ENCODE measurements around the gene CES2. TPM values are rescaled to one million over a fixed set of nuclear protein-coding genes. Genes with fewer than 3 reads are reported as not detected.
A peak's percentile ranks its signal among the peaks of the same experiment; 100 is the strongest.

Gene CES2
- polyA plus RNA-seq, 1 experiment, result 33.3 TPM

DNA sequence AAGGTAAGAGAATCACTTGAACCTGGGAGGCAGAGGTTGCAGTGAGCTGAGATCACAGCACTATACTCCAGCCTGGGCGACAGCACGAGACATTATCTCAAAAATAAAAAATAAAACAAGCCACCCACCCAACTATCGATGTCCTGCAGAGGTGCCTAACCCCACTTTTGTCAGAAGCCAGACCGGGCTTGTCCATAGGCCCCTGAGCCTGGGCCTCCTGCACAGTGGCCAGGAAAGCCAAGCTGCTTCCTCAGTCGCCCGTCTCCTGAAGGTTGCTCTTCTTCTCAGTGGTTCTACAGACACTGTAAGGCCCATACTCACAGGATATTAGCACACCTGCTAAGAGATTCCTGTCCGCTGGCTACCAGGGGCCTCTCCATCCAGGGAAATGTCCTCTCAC is 11.2 kb downstream of the CES2 start:
- Histone ChIP-seq H3K36me3 (ENCODE audit: control insufficient read depth, insufficient read depth, low read length) (peaks cover 12% of the 10 kb centered on the region), H3K27me3 (ENCODE audit: control insufficient read depth, insufficient read depth, low read length) (peaks cover 7% of the 10 kb centered on the region), H3K4me3 (ENCODE audit: low read depth, low read length) (no peak overlapping the region)
- no peak for DNase-seq (ENCODE audit: low read depth)
- TF ChIP-seq, protein P1, sequence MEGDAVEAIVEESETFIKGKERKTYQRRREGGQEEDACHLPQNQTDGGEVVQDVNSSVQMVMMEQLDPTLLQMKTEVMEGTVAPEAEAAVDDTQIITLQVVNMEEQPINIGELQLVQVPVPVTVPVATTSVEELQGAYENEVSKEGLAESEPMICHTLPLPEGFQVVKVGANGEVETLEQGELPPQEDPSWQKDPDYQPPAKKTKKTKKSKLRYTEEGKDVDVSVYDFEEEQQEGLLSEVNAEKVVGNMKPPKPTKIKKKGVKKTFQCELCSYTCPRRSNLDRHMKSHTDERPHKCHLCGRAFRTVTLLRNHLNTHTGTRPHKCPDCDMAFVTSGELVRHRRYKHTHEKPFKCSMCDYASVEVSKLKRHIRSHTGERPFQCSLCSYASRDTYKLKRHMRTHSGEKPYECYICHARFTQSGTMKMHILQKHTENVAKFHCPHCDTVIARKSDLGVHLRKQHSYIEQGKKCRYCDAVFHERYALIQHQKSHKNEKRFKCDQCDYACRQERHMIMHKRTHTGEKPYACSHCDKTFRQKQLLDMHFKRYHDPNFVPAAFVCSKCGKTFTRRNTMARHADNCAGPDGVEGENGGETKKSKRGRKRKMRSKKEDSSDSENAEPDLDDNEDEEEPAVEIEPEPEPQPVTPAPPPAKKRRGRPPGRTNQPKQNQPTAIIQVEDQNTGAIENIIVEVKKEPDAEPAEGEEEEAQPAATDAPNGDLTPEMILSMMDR (IDR thresholded peaks at IDR 0.05; ENCODE audit: insufficient read depth, low read depth, low read length), result no peak
- CTCF ChIA-PET, result interaction anchor here (1.0 to 3.3 kb wide), 6 partner anchors 14 to 209 kb away, joined by 3 to 26 read pairs (median 4); partner anchors contain the start of gene CES3
- POLR2A ChIA-PET, result no interaction called here

DNA sequence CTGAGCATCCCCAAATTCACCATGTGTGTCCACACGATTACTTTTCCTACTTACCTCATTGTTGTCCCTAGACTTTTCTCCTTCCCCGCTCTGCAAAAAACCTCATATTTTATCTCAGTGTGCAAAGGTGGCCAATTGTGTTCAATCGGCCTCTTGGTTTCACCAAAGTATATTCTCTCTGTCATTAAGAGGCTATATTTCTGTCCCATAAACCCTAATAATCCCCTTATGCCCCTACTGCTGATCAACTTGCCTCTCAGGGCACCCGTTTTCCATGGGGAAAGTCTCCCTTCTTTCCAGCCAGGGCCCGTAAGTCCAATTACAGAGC is 11.6 kb downstream of the CES2 start:
- no peak overlapping the region for H3K4me3 ChIP-seq (ENCODE audit: low read depth, low read length)
- peaks cover 9% of the 10 kb centered on the region for H3K36me3 ChIP-seq (ENCODE audit: control insufficient read depth, insufficient read depth, low read length)
- peaks cover 7% of the 10 kb centered on the region for H3K27me3 ChIP-seq (ENCODE audit: control insufficient read depth, insufficient read depth, low read length)
- DNase-seq (ENCODE audit: low read depth), result no peak
- ChIA-PET CTCF (interaction anchor here (0.9 to 1.8 kb wide), 6 partner anchors 9 to 208 kb away, joined by 3 to 10 read pairs (median 4); partner anchors contain the start of gene CES3), POLR2A (interaction anchor here (0.6 kb wide), 1 partner anchor 1581 kb away, joined by 4 read pairs; no protein-coding TSS in a partner anchor)
- TF ChIP-seq, protein P1 (IDR thresholded peaks at IDR 0.05; ENCODE audit: insufficient read depth, low read depth, low read length), result no peak

DNA sequence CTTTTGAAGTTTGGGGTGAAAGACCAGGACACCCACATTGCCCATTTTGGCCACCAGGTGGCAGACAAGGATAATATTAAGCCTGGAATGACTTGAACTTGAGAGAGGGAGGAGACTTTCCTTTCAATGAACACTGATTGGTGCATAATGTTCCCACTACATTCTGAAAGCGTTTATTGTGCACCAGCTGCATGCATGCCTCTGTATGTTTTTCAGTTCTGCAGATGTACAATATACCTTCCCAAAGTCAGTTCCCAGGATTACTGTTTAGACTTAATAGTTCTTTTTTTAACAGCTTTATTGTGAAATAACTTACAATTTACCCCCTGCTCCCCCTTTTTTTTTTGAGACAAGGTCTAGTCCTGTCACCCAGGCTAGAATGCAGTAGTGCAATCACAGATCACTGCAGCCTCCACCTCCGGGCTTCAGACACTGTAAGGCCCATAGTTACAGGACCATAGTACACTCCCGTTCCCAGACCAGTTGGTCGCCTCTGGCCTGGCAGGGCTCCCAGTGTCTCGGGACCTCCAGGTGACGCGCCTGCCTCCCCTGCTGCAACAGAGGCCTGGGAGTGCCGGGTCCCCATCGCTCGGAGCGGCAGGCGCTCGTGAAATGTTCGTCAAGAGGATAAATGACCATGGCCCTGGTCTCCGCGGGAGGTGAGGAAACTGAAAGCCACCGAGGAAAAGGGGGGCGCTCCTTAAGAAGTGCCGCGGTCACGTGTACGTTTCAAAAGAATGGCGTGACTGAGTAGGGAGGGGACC is 12.2 kb downstream of the CES2 start:
- DNase-seq (ENCODE audit: low read depth), result peak; percentile 52
- peaks cover 7% of the 10 kb centered on the region for H3K27me3 ChIP-seq (ENCODE audit: control insufficient read depth, insufficient read depth, low read length)
- peak overlapping the region; percentile 44 for H3K4me3 ChIP-seq (ENCODE audit: low read depth, low read length)
- ChIA-PET POLR2A (interaction anchor here (0.6 kb wide), 1 partner anchor 1580 kb away, joined by 4 read pairs; no protein-coding TSS in a partner anchor), CTCF (interaction anchor here (0.6 to 1.8 kb wide), 8 partner anchors 10 to 208 kb away, joined by 3 to 10 read pairs (median 4); partner anchors contain the start of gene CES3)
- peaks cover 6% of the 10 kb centered on the region for H3K36me3 ChIP-seq (ENCODE audit: control insufficient read depth, insufficient read depth, low read length)
- TF ChIP-seq, protein P1 (IDR thresholded peaks at IDR 0.05; ENCODE audit: insufficient read depth, low read depth, low read length), result peak; percentile 84

DNA sequence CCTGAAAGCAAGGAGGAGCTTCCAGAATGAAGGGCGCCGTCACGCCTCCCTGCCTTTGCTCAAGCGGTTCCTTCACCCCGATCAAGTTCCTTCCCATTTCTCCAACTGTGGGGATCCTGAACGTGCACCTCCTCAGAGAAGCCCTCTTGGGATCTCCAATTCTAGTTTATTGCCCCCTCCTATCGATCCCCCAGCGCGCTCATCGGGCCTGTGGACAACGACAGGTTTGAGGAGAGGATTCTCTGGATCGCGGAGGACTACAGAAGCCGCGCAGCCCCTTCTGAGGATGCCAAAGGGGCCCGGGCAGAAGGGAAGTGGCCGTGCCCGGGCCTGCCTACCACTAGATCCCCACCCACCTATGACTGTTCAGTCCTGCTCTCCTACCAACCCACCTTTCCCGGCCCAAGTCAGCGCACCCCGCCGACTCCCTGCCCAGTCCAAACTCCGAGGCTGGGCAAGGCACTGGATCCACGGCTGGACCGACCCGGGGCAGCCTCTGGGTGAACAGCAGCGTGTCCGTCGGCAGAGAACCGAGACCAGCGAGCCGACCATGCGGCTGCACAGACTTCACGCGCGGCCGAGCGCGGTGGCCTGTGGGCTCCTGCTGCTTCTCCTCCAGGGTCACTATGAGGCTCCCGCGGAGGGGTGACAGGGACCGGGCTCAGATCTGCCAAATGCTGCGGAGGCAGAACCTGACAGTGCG is 13.0 kb downstream of the CES2 start:
- TF ChIP-seq, protein P1 (IDR thresholded peaks at IDR 0.05; ENCODE audit: insufficient read depth, low read depth, low read length), result no peak
- peak overlapping the region; percentile 44 for H3K4me3 ChIP-seq (ENCODE audit: low read depth, low read length)
- DNase-seq (ENCODE audit: low read depth), result no peak
- H3K36me3 ChIP-seq (ENCODE audit: control insufficient read depth, insufficient read depth, low read length), result no peaks in the 10 kb centered on the region; the same call in 1 of the 2 replicates
- ChIA-PET POLR2A (no interaction called here), CTCF (interaction anchor here (0.9 to 1.8 kb wide), 6 partner anchors 10 to 207 kb away, joined by 3 to 10 read pairs (median 4); no protein-coding TSS in a partner anchor)
- peaks cover 7% of the 10 kb centered on the region for H3K27me3 ChIP-seq (ENCODE audit: control insufficient read depth, insufficient read depth, low read length)

DNA sequence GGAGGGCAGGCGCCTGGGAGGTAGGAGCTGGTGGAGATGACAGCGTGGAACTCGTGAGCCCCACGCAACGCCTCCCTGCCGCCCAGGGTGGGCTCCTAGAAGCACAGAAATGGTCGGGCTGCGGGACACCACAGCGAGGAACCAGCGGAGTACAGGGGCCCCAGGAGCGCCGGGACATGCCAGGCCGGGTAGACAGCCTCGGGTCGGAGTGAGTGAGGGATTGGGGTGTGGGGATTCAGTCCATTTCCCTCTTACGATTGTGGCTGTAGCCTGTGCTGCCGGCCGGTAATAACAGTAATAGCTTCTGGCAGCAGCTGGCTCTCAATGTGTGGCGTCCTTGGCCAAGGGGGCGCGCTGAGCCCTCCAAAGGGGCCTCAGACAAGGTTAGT is 13.5 kb downstream of the CES2 start:
- POLR2A ChIA-PET, result no interaction called here
- TF ChIP-seq, protein P1 (IDR thresholded peaks at IDR 0.05; ENCODE audit: insufficient read depth, low read depth, low read length), result no peak
- Histone ChIP-seq H3K36me3 (ENCODE audit: control insufficient read depth, insufficient read depth, low read length) (no peaks in the 10 kb centered on the region), H3K4me3 (ENCODE audit: low read depth, low read length) (peak overlapping the region; percentile 44; the same call in 1 of the 2 replicates), H3K27me3 (ENCODE audit: control insufficient read depth, insufficient read depth, low read length) (peaks cover 7% of the 10 kb centered on the region)
- DNase-seq (ENCODE audit: low read depth), result no peak
- CTCF ChIA-PET, result interaction anchor here (1.5 to 2.5 kb wide), 3 partner anchors 53 to 206 kb away, joined by 4 to 8 read pairs (median 6); no protein-coding TSS in a partner anchor
